Measurements from ENCODE around the gene VILL.

VILL gene

GRCh38 chr3:37997342-37997741 is 6.8 kb downstream of the VILL start:
- no peak for DNase-seq (ENCODE audit: low read depth)
- no peak overlapping the region for H3K4me3 ChIP-seq (ENCODE audit: low read depth, low read length)
- no peak for TF ChIP-seq CTCF (IDR thresholded peaks at IDR 0.05; ENCODE audit: low read depth, low read length, missing control alignments)
- in situ Hi-C loops (cut with HindIII; ENCODE audit: low sequenced_read_pairs): no loop called here

GRCh38 chr3:37997791-37998370 is 7.3 kb downstream of the VILL start:
- no peak for DNase-seq (ENCODE audit: low read depth)
- TF ChIP-seq CTCF (IDR thresholded peaks at IDR 0.05; ENCODE audit: low read depth, low read length, missing control alignments): no peak
- H3K4me3 ChIP-seq (ENCODE audit: low read depth, low read length): no peak overlapping the region
- in situ Hi-C loops (cut with HindIII; ENCODE audit: low sequenced_read_pairs): no loop called here

GRCh38 chr3:37999836-38000235 is 9.2 kb downstream of the VILL start:
- no peak for DNase-seq (ENCODE audit: low read depth)
- TF ChIP-seq CTCF (IDR thresholded peaks at IDR 0.05; ENCODE audit: low read depth, low read length, missing control alignments): no peak
- H3K4me3 ChIP-seq (ENCODE audit: low read depth, low read length): no peak overlapping the region
- in situ Hi-C loops (cut with HindIII; ENCODE audit: low sequenced_read_pairs): no loop called here

GRCh38 chr3:38000242-38000916 is 9.8 kb downstream of the VILL start:
- no peak for DNase-seq (ENCODE audit: low read depth)

GRCh38 chr3:38000965-38001455 is 10.4 kb downstream of the VILL start:
- in situ Hi-C loops (cut with HindIII; ENCODE audit: low sequenced_read_pairs): no loop called here
- no peak for TF ChIP-seq CTCF (IDR thresholded peaks at IDR 0.05; ENCODE audit: low read depth, low read length, missing control alignments)
- DNase-seq (ENCODE audit: low read depth): no peak
- H3K4me3 ChIP-seq (ENCODE audit: low read depth, low read length): no peak overlapping the region

More at GRCh38 chr3:38000242-38000916, 9.8 kb downstream of the VILL start:
- TF ChIP-seq CTCF (IDR thresholded peaks at IDR 0.05; ENCODE audit: low read depth, low read length, missing control alignments): no peak
- in situ Hi-C loops (cut with HindIII; ENCODE audit: low sequenced_read_pairs): no loop called here
- no peak overlapping the region for H3K4me3 ChIP-seq (ENCODE audit: low read depth, low read length)

GRCh38 chr3:38001456-38002081 is 11.0 kb downstream of the VILL start:
- DNase-seq (ENCODE audit: low read depth): no peak
- in situ Hi-C loops (cut with HindIII; ENCODE audit: low sequenced_read_pairs): no loop called here
- no peak for TF ChIP-seq CTCF (IDR thresholded peaks at IDR 0.05; ENCODE audit: low read depth, low read length, missing control alignments)
- H3K4me3 ChIP-seq (ENCODE audit: low read depth, low read length): no peak overlapping the region

All from astrocyte of the cerebellum (primary cell).